Measurements from ENCODE around the gene FOXA1. TPM values are rescaled to one million over a fixed set of nuclear protein-coding genes. Genes with fewer than 3 reads are reported as not detected.

FOXA1 gene
- total RNA-seq, 1 experiment from 2014 or later, result 0.07 TPM

DNA sequence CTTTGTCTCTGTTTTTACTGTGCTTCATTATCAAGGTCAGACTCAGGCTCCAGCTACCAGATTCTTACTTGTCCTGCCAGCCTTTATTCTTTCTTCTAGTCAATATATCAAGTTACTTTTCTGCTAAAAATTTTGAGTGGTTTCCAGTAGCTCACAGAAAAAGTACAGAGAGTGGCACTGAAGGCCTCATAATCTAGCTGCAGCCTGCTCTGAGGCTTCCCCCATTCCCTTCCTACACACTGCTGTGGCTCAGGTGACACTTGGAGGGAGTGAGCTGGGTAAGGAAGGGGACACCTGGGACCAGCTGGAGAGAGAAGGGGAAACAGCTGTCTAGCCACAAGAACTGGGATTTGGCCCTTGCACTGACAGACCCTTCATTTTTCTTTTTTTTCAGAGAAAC, 25.8 kb upstream of the FOXA1 start:
- Histone ChIP-seq H2AK5ac (ENCODE audit: insufficient read length, low read length) (no peak overlapping the region), H4K20me1 (ENCODE audit: control insufficient read depth, insufficient read depth, insufficient read length) (no peaks in the 10 kb centered on the region), H2BK20ac (ENCODE audit: low read depth, low read length, poor library complexity, severe bottlenecking) (no peak overlapping the region), H3T11ph (ENCODE audit: low read length) (no peak overlapping the region), H3K9ac (ENCODE audit: extremely low read depth, insufficient read length, low read length) (no peak overlapping the region), H2BK15ac (ENCODE audit: low read depth, low read length) (no peak overlapping the region), H4K8ac (replicated peaks; ENCODE audit: insufficient read length, low read depth, low read length) (no peak overlapping the region), H3K79me1 (ENCODE audit: insufficient read depth, low read depth, low read length, poor library complexity, severe bottlenecking) (no peaks in the 10 kb centered on the region), H4K5ac (ENCODE audit: insufficient read length, low read depth, low read length) (no peak overlapping the region), H3K56ac (ENCODE audit: insufficient read length, low read depth, low read length) (no peak overlapping the region), H2AFZ (ENCODE audit: low read length) (no peak overlapping the region), H3K27ac (ENCODE audit: insufficient read length, low read depth, low read length) (no peak overlapping the region), H2BK12ac (ENCODE audit: insufficient read length, low read depth, low read length) (no peak overlapping the region), H2BK5ac (ENCODE audit: insufficient read length, low read length) (no peak overlapping the region), H3K79me2 (ENCODE audit: insufficient read depth, low read length) (no peaks in the 10 kb centered on the region), H3K4me1 (ENCODE audit: insufficient read depth, low read length) (no peaks in the 10 kb centered on the region), H3K14ac (ENCODE audit: insufficient read depth, low read length) (no peak overlapping the region), H3K4me2 (ENCODE audit: insufficient read depth, insufficient read length, low read length) (no peak overlapping the region), H3K4ac (ENCODE audit: low read depth, low read length) (no peak overlapping the region), H4K91ac (ENCODE audit: insufficient read length, low read depth, low read length) (no peak overlapping the region), H3K27me3 (ENCODE audit: insufficient read depth, low read length) (peaks cover 16% of the 10 kb centered on the region; the same call in 1 of the 2 replicates), H3K23me2 (ENCODE audit: insufficient read length, low read depth, low read length, poor library complexity, severe bottlenecking) (peaks cover 9% of the 10 kb centered on the region), H3K18ac (ENCODE audit: insufficient read length, low read depth, low read length) (no peak overlapping the region), H2BK120ac (ENCODE audit: low read depth, low read length, poor library complexity, severe bottlenecking) (no peak overlapping the region), H3K9me3 (ENCODE audit: control insufficient read depth, low read depth, low read length) (peaks cover 4% of the 10 kb centered on the region), H3K23ac (ENCODE audit: insufficient read length, low read depth, low read length) (no peak overlapping the region)
- TF ChIP-seq, protein P1, sequence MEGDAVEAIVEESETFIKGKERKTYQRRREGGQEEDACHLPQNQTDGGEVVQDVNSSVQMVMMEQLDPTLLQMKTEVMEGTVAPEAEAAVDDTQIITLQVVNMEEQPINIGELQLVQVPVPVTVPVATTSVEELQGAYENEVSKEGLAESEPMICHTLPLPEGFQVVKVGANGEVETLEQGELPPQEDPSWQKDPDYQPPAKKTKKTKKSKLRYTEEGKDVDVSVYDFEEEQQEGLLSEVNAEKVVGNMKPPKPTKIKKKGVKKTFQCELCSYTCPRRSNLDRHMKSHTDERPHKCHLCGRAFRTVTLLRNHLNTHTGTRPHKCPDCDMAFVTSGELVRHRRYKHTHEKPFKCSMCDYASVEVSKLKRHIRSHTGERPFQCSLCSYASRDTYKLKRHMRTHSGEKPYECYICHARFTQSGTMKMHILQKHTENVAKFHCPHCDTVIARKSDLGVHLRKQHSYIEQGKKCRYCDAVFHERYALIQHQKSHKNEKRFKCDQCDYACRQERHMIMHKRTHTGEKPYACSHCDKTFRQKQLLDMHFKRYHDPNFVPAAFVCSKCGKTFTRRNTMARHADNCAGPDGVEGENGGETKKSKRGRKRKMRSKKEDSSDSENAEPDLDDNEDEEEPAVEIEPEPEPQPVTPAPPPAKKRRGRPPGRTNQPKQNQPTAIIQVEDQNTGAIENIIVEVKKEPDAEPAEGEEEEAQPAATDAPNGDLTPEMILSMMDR (conservative IDR thresholded peaks at IDR 0.05), result no peak
- H3K27me3 Mint-ChIP-seq (ENCODE audit: low read depth), result peaks cover 68% of the 10 kb centered on the region
- H3K27ac Mint-ChIP-seq, result no peak overlapping the region
- peaks cover 5 to 7% (median 6%) of the 10 kb centered on the region in 3 experiments for H3K36me3 Mint-ChIP-seq (ENCODE audit: insufficient read depth in 1 of 3, low read depth in 3 of 3)
- DNase-seq, result no peak
- H3K4me1 Mint-ChIP-seq, result peaks cover 3% of the 10 kb centered on the region in 2 experiments; a peak in 2 of 4 replicates
- peaks cover 8 to 11% of the 10 kb centered on the region in 2 experiments for H3K9me3 Mint-ChIP-seq
- H3K4me3 Mint-ChIP-seq, result peak overlapping the region in 1 of 2 experiments; percentile 53; a peak in 1 of 5 replicates
